Nephron progenitor cell (in vitro differentiated cells): ENCODE data around the gene LAMC2.

Experiments
- DNase-seq: peaks from one replicate; pipeline ENCODE4 v3.0.0; 2021
- H3K27ac Mint-ChIP-seq: 2 replicates; pipeline ENCODE4 v1.8.0; 2021; ENCODE audit warnings: mild to moderate bottlenecking, moderate library complexity, mixed read lengths
- H3K27me3 Mint-ChIP-seq: 2 replicates; pipeline ENCODE4 v1.8.0; 2021; ENCODE audit warnings: mild to moderate bottlenecking, low read depth, mixed read lengths; ENCODE audit not compliant: poor library complexity
- H3K36me3 Mint-ChIP-seq: 2 replicates; pipeline ENCODE4 v1.8.0; 2021; ENCODE audit warnings: low read depth, mixed read lengths
- H3K4me1 Mint-ChIP-seq: 2 replicates; pipeline ENCODE4 v1.8.0; 2021; ENCODE audit warnings: mixed read lengths
- H3K4me3 Mint-ChIP-seq: 2 replicates; pipeline ENCODE4 v1.8.0; 2021; ENCODE audit warnings: mild to moderate bottlenecking, moderate library complexity, mixed read lengths
- H3K9me3 Mint-ChIP-seq: 2 replicates; pipeline ENCODE4 v1.8.0; 2021; ENCODE audit warnings: mild to moderate bottlenecking, moderate library complexity, mixed read lengths
- TF ChIP-seq, protein P1 (sequence below): fragments of 200-600 bp; sonication (generic); IDR thresholded peaks from 2 replicates; pipeline ENCODE4 v1.5.0; 2021; ENCODE audit warnings: antibody characterized with exemption

The LAMC2 gene

DNA sequence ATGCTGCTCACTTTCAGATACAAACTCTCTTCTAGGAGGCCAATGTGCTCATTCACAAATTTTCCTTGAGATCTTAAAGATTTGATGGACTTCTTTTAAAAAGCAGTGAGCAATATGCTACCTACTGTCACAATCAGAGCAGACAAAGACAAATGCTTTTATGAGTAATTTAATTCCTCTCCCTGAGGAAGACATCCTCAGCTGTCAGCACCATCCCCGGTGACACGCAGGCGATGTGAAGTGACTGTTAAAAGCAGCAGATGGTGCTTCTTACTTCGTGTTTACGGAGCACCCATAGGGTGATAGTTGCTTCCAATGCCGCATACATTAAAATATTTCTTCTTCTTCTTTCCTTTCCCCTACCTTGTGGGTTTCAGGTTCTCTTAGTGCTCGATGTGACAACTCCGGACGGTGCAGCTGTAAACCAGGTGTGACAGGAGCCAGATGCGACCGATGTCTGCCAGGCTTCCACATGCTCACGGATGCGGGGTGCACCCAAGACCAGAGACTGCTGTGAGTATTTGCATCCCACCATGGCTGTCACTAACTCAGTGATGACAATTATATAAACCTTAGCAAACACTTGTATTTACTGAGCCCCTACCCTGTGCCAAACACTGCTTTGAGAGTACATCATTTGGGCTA is 29.1 kb downstream of the LAMC2 start:
- H3K27ac Mint-ChIP-seq = peak overlapping the region; percentile 61
- no peaks in the 10 kb centered on the region for H3K9me3 Mint-ChIP-seq
- H3K27me3 Mint-ChIP-seq = no peaks in the 10 kb centered on the region
- no peak overlapping the region for H3K4me3 Mint-ChIP-seq
- H3K36me3 Mint-ChIP-seq = no peaks in the 10 kb centered on the region
- TF ChIP-seq, protein P1, sequence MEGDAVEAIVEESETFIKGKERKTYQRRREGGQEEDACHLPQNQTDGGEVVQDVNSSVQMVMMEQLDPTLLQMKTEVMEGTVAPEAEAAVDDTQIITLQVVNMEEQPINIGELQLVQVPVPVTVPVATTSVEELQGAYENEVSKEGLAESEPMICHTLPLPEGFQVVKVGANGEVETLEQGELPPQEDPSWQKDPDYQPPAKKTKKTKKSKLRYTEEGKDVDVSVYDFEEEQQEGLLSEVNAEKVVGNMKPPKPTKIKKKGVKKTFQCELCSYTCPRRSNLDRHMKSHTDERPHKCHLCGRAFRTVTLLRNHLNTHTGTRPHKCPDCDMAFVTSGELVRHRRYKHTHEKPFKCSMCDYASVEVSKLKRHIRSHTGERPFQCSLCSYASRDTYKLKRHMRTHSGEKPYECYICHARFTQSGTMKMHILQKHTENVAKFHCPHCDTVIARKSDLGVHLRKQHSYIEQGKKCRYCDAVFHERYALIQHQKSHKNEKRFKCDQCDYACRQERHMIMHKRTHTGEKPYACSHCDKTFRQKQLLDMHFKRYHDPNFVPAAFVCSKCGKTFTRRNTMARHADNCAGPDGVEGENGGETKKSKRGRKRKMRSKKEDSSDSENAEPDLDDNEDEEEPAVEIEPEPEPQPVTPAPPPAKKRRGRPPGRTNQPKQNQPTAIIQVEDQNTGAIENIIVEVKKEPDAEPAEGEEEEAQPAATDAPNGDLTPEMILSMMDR = no peak
- DNase-seq = no peak
- H3K4me1 Mint-ChIP-seq = peaks cover 58% of the 10 kb centered on the region

GRCh38 chr1:183215936-183216335 is 29.9 kb downstream of the LAMC2 start:
- H3K4me1 Mint-ChIP-seq = peaks cover 61% of the 10 kb centered on the region
- H3K9me3 Mint-ChIP-seq = no peaks in the 10 kb centered on the region

DNA sequence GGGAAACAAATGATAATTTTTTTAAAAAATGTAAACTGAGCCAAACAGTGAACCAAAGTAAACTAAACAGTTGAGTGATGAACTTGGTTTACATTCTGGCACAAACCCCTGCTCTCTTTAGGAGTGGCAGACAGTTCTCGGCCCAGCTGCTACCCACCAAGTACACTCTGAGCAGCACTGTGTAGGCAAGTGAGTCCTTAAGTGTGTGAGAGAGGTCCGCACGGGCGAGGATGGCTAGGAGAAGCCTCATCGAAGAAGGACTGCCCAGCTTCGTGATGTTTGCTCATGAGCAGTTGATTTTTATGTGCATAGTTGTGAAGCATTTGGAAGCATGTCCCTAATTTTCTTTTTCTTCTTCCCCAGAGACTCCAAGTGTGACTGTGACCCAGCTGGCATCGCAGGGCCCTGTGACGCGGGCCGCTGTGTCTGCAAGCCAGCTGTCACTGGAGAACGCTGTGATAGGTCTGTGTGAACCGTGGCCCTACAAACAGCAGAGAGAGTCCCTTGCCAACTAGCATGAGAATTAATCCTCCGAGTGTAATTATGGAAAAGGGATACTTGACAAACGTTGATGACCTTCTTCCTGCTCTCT is 32.1 kb downstream of the LAMC2 start:
- Mint-ChIP-seq H3K27ac (peak overlapping the region; percentile 73), H3K36me3 (no peaks in the 10 kb centered on the region), H3K27me3 (peaks cover 3% of the 10 kb centered on the region), H3K4me3 (no peak overlapping the region), H3K4me1 (peaks cover 61% of the 10 kb centered on the region), H3K9me3 (no peaks in the 10 kb centered on the region)
- TF ChIP-seq, protein P1 = no peak
- no peak for DNase-seq

More at GRCh38 chr1:183215936-183216335, 29.9 kb downstream of the LAMC2 start:
- H3K27ac Mint-ChIP-seq = no peak overlapping the region
- DNase-seq = no peak
- peaks cover 3% of the 10 kb centered on the region for H3K27me3 Mint-ChIP-seq
- TF ChIP-seq, protein P1 = no peak
- H3K36me3 Mint-ChIP-seq = no peaks in the 10 kb centered on the region
- H3K4me3 Mint-ChIP-seq = no peak overlapping the region

- Mint-ChIP-seq H3K27ac (peak overlapping the region; percentile 91), H3K4me3 (peak overlapping the region; percentile 47), H3K9me3 (no peaks in the 10 kb centered on the region), H3K27me3 (peaks cover 3% of the 10 kb centered on the region), H3K36me3 (no peaks in the 10 kb centered on the region), H3K4me1 (peaks cover 61% of the 10 kb centered on the region)
- TF ChIP-seq, protein P1 = no peak
- peak; percentile 24 for DNase-seq
Measured at GRCh38 chr1:183218971-183219615, 33.0 kb downstream of the LAMC2 start.

DNA sequence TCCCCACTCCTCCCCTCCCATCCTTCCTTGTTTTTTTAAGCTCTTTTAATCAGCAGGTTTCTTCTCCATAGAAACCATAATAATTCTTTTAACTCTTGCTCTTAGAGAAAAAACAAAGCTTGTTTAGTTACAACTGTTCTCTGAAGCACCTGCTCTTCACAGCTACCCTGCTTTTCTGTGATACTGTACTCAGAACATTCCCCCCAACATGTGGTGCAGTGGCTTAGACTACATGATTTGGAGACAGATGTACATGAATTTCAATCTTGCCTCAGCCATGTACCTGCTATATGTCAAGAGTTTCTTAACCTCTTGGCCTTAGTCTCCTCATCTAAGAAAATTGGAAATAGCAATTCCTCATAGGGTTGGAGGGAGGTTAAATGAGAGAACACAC is 33.5 kb downstream of the LAMC2 start:
- no peaks in the 10 kb centered on the region for H3K9me3 Mint-ChIP-seq
- H3K4me1 Mint-ChIP-seq = peaks cover 56% of the 10 kb centered on the region
- TF ChIP-seq, protein P1 = no peak
- H3K27me3 Mint-ChIP-seq = peaks cover 3% of the 10 kb centered on the region
- peak overlapping the region; percentile 91 for H3K27ac Mint-ChIP-seq
- peak overlapping the region; percentile 47 for H3K4me3 Mint-ChIP-seq
- DNase-seq = no peak
- no peaks in the 10 kb centered on the region for H3K36me3 Mint-ChIP-seq
